Measurements from ENCODE around the gene NDUFV2.

NDUFV2 gene

GRCh38 chr18:9117980-9118841 is 15.7 kb downstream of the NDUFV2 start:
- no peak for DNase-seq (ENCODE audit: low read depth in 1 of 2, low spot score in 1 of 2)

DNA sequence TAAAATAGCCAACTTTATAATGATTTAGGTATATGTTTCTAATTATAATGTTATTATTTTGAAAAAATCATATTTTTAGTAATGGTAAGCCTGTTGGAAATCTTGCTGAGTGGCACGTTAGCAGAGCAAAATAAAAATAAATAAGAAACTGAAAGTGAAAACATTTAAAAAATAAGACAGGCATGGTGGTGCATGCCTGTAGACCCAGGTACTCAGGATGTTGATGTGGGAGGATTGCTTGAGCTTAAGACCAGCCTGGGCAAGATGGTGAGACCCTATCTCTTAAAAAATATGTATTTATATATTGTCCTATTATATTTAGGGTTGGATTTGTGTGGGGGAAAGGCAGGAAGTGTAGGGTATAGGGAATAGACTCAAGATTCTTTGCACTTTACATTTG is 18.3 kb downstream of the NDUFV2 start:
- no peak for DNase-seq (ENCODE audit: low read depth in 1 of 2, low spot score in 1 of 2)

DNA sequence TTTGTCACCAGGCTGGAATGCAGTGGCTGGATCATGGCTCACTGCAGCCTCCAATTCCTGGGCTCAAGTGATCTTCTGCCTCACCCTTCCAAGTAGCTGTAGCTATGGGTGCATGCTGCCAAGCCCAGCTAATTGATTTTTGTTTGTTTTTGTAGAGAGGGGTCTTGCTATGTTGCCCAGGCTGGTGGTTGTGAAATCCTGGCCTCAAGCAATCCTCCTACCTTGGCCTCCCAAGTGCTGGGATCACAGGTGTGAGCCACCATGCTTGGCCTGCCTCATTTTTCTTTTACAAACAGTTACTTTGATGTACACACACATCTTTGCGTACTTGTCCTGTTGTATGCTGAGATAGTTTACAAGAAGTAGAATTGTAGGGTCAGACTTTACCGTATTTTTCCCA is 21.0 kb downstream of the NDUFV2 start:
- no peak for DNase-seq (ENCODE audit: low read depth in 1 of 2, low spot score in 1 of 2)

- DNase-seq (ENCODE audit: low read depth in 1 of 2, low spot score in 1 of 2): no peak
Observed at GRCh38 chr18:9124824-9125223, 22.3 kb downstream of the NDUFV2 start.

DNA sequence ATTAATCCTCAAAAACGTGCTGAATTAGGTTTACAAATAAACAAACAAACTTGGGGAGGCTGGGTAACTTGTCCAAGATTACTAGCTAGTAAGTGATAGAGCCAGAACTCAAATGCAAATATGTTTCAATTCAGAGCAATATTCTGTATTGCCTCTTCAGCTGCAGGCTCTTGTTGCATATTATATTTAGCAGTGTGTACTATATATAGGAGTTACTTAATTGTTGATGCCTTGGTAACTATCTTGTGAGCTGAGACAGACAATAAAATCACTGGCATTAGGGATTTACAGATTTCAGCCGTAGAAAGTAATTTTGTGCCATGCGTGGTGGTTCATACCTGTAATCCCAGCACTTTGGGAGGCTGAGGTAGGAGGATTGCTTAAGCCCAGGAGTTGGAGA is 23.8 kb downstream of the NDUFV2 start:
- no peak for DNase-seq (ENCODE audit: low read depth in 1 of 2, low spot score in 1 of 2)

DNA sequence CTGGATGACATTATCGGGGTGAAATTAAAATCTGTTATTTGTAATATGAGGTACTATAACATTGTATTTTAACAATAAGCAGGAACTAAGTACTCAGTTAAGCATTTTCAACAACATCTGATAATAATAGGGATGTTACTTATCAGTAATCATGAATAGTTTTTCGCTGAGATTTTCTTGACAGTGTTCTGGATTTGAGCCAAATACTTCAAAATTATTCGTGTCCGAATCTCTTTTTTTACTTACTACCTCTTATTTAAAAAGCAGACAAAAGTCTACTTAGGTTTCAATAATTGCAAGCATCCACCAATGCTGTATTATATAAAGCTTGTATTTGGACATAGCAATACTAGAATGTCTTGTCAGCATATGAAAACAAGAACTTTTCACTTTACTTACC is 27.7 kb downstream of the NDUFV2 start:
- no peak for DNase-seq (ENCODE audit: low read depth in 1 of 2, low spot score in 1 of 2)

DNA sequence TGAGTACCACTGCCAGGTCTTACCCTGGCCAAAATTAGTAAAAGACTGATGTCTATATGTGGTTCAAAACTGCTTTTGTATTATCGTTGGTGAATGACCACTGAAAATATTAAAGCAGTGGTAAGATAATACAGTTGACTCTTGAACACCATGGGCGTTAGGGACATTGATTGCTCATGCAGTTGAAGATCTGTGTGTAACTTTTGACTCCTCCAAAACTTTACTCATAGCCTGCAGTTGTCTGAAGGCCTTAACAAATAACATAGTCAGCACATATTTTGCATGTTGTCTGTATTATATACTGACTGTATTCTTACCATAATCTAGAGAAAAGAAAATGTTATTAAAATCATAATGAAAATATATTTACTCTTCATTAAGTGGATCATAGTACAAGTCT is 28.3 kb downstream of the NDUFV2 start:
- no peak for DNase-seq (ENCODE audit: low read depth in 1 of 2, low spot score in 1 of 2)

DNA sequence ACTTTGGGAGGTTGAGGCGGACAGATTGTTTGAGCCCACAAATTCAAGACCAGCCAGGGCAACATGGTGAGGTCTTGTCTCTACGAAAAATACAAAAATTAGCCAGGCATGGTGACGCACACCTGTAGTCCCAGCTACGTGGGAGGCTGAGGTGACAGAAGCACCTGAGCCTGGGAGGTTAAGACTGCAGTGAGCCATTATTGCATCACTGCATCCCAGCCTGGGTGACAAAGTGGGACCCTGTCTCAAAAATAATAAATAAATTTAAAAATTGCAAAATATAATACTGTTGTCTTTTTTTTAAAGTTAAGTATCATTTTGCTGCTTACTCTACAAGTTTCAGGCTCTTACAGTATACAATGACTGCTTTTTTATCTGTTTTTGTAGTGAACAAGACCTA is 30.1 kb downstream of the NDUFV2 start:
- no peak for DNase-seq (ENCODE audit: low read depth in 1 of 2, low spot score in 1 of 2)

- DNase-seq (ENCODE audit: low read depth in 1 of 2, low spot score in 1 of 2): no peak
Observed at GRCh38 chr18:9133225-9133624, 30.7 kb downstream of the NDUFV2 start.

DNA sequence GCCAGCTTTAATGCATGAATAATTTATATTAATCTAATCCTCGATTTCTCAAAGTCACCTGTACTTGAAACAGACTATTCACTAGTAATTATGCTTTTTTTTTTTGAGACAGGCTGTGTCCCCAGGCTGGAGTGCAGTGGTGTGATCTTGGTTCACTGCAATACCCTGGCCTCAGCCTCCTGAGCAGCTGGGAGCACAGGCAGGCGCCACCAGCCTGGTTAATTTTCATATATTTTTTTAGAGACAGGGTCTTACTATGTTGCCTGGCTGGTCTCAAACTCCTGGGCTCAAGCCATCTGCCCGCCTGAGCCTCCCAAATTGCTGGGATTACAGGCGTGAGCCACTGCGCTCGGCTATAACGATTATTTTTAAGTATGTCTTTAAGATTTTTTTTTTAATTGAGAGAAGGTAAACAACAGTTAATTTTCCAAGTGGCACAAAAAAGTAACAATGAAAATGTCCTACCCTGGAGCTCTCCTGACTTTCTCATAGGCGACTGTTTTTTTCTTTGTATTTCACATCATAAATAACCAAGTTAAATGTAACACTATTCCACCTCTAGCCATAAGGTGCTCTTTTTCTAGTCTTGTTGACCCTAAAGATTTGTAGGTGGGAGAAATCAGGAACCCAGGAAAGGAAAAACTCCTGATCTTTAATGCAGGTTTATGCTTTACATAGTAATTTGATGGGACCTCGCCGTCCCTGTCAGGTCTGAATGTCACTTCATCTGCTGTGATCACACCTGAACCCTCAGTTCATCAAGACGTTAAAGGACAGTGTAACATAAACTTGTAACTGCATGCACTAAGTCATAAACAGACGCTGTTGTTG is 32.8 kb downstream of the NDUFV2 start:
- DNase-seq (ENCODE audit: low read depth in 1 of 2, low spot score in 1 of 2): no peak

GRCh38 chr18:9135912-9136314 is 33.4 kb downstream of the NDUFV2 start:
- DNase-seq (ENCODE audit: low read depth in 1 of 2, low spot score in 1 of 2): no peak

DNA sequence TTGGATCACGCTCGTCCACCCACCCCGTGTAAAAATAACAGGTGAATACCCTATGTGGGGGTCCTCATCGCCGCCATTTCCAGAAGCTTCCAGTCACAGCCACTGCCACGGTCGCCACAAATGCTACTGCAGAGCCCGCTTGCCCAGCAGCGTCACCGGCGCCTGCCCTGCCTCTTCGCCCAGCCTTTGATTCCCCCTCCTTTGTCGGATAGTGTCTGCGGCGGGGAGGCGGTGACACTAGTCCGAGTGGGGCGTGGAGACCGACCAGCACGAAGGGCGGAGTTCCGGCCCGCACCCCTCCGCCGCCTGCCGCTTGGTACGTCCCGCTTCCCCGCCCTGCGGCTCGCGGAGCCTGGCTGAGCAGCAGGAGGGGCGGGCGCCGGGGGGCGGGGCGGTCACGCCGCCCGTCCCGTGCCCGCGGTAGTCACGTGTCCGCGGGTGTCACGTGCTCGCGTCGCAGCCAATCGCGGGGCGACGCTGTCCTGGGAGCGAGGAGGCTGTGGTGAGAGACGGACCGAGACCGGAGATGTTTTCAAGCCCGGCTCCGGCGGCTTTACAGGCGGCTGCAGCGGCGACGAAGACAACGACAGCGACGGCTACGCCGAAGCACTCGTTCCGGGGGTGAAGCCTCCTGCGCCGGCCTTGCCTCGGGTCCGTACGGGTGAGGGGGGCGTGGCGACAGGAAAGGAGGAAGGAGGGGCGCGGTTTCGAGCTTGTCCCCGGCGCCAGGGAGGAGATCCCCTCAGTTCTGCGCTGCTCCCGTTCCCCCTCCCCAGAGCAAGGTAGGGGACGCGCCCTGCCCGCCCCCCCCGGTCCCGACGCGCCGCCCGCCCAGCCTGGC is 34.0 kb downstream of the NDUFV2 start, which contains the start of gene ANKRD12:
TSS of gene ANKRD12 (plus strand) at position 467 of the 841 bp plus-strand sequence. CDS start 45,652 bp downstream, outside the sequence.
- DNase-seq (ENCODE audit: low read depth in 1 of 2, low spot score in 1 of 2): peak; percentile 93 to 98

- peak; percentile 40 to 70 for DNase-seq (ENCODE audit: low read depth in 1 of 2, low spot score in 1 of 2)
Observed at GRCh38 chr18:9137168-9138066, 34.9 kb downstream of the NDUFV2 start.

DNA sequence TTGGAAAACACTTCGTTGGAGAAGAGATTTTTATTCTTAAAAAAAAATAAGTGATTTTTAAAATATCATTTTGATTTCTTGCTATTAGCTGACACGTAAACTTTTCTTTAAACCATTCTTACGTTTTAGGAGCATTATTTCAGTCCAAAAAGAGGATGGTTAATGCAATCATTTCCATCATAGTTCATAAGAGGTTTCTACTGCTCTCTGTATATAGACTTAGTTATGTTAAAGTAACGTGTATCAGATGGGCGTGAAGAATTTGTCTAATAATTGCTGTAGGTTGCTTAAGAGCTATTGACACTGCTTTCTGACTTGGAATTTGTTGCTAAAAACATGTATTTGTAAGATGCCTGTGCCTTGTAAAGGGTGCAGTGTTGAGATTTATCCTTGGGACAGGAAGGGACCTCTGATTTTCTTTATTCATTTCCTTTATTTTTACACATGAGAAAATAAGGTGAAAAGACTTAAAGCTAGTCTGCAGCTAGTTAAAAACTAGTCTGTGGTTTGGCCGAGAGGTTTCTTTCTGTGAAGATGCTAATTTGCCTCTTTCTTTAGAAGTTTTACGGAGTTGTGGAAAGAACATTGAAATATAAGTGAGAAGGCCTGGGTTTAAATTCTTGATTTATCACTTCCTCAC is 37.0 kb downstream of the NDUFV2 start:
- DNase-seq (ENCODE audit: low read depth in 1 of 2, low spot score in 1 of 2): no peak

- no peak for DNase-seq (ENCODE audit: low read depth in 1 of 2, low spot score in 1 of 2)
Observed at GRCh38 chr18:9140381-9140780, 37.9 kb downstream of the NDUFV2 start.

- DNase-seq (ENCODE audit: low read depth in 1 of 2, low spot score in 1 of 2): no peak
Observed at GRCh38 chr18:9140984-9141383, 38.5 kb downstream of the NDUFV2 start.

DNA sequence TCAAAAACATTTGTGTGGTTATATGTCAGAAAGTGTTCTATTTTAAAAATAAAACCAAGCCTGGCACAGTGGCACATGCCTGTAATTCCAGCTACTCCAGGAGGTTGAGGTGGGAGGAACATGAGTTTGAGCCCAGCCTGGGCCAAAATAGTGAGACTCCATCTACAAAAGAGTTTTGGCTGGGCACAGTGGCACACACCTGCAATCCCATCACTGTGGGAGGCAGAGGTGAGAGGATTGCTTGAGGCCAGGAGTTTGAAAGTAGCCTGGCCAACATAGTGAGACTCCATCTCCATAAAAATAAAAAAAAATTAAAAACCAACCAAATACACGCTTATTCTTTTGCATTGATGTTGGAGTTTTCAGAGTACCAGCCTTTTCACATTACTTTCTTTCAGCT is 43.7 kb downstream of the NDUFV2 start:
- no peak for DNase-seq (ENCODE audit: low read depth in 1 of 2, low spot score in 1 of 2)

- no peak for DNase-seq (ENCODE audit: low read depth in 1 of 2, low spot score in 1 of 2)
Observed at GRCh38 chr18:9147440-9148202, 45.1 kb downstream of the NDUFV2 start.

DNA sequence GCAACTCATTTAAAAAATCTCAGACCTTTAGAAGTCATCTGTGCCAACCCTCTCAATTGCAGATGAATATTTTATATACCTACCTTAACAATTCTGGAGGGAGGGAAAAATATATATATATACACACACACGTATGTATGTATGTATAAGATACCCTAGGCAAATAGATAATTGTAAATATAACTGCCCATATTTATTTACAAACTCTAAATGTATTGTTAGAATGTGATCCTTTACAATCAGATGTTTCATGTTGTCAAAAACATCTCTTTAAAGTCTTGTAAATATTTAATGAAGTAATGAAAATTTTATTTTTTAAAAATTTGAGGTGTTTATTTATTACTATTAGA is 45.7 kb downstream of the NDUFV2 start:
- no peak for DNase-seq (ENCODE audit: low read depth in 1 of 2, low spot score in 1 of 2)

Data from activated T-helper 1 cell treated with anti-CD3 and anti-CD28 coated beads, Interleukin-2, amount 50 U/mL, for 16 hours (primary cell).